ENCODE measurements around the gene CYTH1. TPM values are rescaled to one million over a fixed set of nuclear protein-coding genes. Genes with fewer than 3 reads are reported as not detected.

Gene CYTH1
- polyA plus RNA-seq, 1 of the 3 experiments (the other 2 are of a cell fraction) = 23.8 TPM

GRCh38 chr17:78731904-78732303 lies 50.2 kb downstream of the CYTH1 start:
- H3F3A ChIP-seq (replicated peaks; ENCODE audit: insufficient read depth) = peaks cover 9% of the 10 kb centered on the region
- H3K9ac ChIP-seq = no peak overlapping the region
- H3K9me2 ChIP-seq = no peaks in the 10 kb centered on the region
- H3K36me3 ChIP-seq (replicated peaks in 1 of 2; ENCODE audit: control insufficient read depth in 1 of 2, insufficient read depth in 2 of 2, low read length in 1 of 2) = no peaks in the 10 kb centered on the region
- no peaks in the 10 kb centered on the region for H3K27me3 ChIP-seq (ENCODE audit: insufficient read depth)
- no peak overlapping the region for H2AFZ ChIP-seq (ENCODE audit: low read depth)
- 88% methylated on average over 5 of the region's 5 CpGs for WGBS (ENCODE audit: low lambda C conversion rate)
- H3K4me3 ChIP-seq (ENCODE audit: low read depth in 2 of 2, low read length in 1 of 2) = no peak overlapping the region
- no peak overlapping the region for H3K4me2 ChIP-seq
- CTCF ChIA-PET = interaction anchor here (6.7 to 13.4 kb wide), 2 partner anchors 7 to 14 kb away, joined by 24 to 103 read pairs; no protein-coding TSS in a partner anchor
- POLR2A ChIA-PET = interaction anchor here (1.0 kb wide), 1 partner anchor 164 kb away, joined by 3 read pairs; no protein-coding TSS in a partner anchor
- no peak overlapping the region for H3K27ac ChIP-seq (ENCODE audit: low read depth in 2 of 2, low read length in 1 of 2)
- 0 out of 2 replicates have a peak, but pooled peaks cover 8% of the 10 kb centered on the region for H4K20me1 ChIP-seq (ENCODE audit: insufficient read depth)
- H3K4me1 ChIP-seq (ENCODE audit: control insufficient read depth in 1 of 2, insufficient read depth in 2 of 2, low read depth in 1 of 2, low read length in 1 of 2) = peaks cover 20 to 30% of the 10 kb centered on the region in 2 experiments
- peaks cover 89% of the 10 kb centered on the region for H3K79me2 ChIP-seq (ENCODE audit: insufficient read depth)
- H3K9me3 ChIP-seq = no peaks in the 10 kb centered on the region
- no peak for DNase-seq
- TF ChIP-seq CHD2 (IDR thresholded peaks at IDR 0.05; ENCODE audit: low read length, partially characterized antibody) (no peak), GABPA (IDR thresholded peaks at IDR 0.05; ENCODE audit: low read depth) (no peak), TCF12 (IDR thresholded peaks at IDR 0.05) (no peak), TEAD4 (IDR thresholded peaks at IDR 0.05; ENCODE audit: borderline replicate concordance, insufficient read depth) (no peak), JUND (IDR thresholded peaks at IDR 0.05) (no peak), POLR2AphosphoS5 (IDR thresholded peaks at IDR 0.05; ENCODE audit: low read depth, low read length) (no peak), PBX3 (IDR thresholded peaks at IDR 0.05) (no peak), FOXM1 (IDR thresholded peaks at IDR 0.05; ENCODE audit: low read depth) (no peak)
- TF ChIP-seq, protein P1, sequence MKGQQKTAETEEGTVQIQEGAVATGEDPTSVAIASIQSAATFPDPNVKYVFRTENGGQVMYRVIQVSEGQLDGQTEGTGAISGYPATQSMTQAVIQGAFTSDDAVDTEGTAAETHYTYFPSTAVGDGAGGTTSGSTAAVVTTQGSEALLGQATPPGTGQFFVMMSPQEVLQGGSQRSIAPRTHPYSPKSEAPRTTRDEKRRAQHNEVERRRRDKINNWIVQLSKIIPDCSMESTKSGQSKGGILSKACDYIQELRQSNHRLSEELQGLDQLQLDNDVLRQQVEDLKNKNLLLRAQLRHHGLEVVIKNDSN (IDR thresholded peaks at IDR 0.05; ENCODE audit: borderline replicate concordance, low read depth) = no peak

DNA sequence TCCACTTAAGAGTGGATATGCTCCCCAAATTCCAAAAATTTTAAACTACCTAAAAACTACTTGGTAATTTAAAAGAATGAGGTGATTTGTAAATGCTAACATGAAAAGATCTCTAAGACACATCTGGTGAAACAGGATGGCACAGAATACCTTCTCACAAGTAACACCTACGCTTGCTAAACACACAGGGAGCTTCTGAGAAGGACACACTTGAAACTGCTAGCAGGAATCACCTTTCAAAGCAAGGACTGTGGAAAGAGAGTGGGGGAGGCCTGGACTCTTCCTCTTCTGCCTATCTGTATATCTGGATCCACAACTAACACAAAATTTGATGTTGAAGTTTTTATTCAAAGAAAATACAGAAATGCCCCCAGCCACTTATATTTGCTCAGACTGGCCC lies 52.4 kb downstream of the CYTH1 start:
- H3K9me2 ChIP-seq = no peaks in the 10 kb centered on the region
- CTCF ChIA-PET = interaction anchor here (0.6 to 9.5 kb wide), 4 partner anchors 9 to 125 kb away, joined by 3 to 103 read pairs (median 24); no protein-coding TSS in a partner anchor

More for the DNA sequence above, 52.4 kb downstream of the CYTH1 start:
- no peak overlapping the region for H3K27ac ChIP-seq (ENCODE audit: low read depth in 2 of 2, low read length in 1 of 2)
- no peak overlapping the region; the same call in 1 of the 2 replicates for H3K9ac ChIP-seq
- DNase-seq = no peak
- H3K4me1 ChIP-seq (ENCODE audit: control insufficient read depth in 1 of 2, insufficient read depth in 2 of 2, low read depth in 1 of 2, low read length in 1 of 2) = peaks cover 3 to 20% of the 10 kb centered on the region in 2 experiments
- POLR2A ChIA-PET = interaction anchor here (1.4 kb wide), 1 partner anchor 12 kb away, joined by 4 read pairs; no protein-coding TSS in a partner anchor
- no peak for TF ChIP-seq TCF12 (IDR thresholded peaks at IDR 0.05)
- TF ChIP-seq RXRA (IDR thresholded peaks at IDR 0.05; ENCODE audit: borderline replicate concordance, low read depth) = no peak
- TF ChIP-seq CHD2 (IDR thresholded peaks at IDR 0.05; ENCODE audit: low read length, partially characterized antibody) = no peak
- no peak for TF ChIP-seq RAD21 (IDR thresholded peaks at IDR 0.05; ENCODE audit: low read length)
- no peak for TF ChIP-seq SMC3 (IDR thresholded peaks at IDR 0.05; ENCODE audit: low read depth, low read length)
- TF ChIP-seq RFX5 (IDR thresholded peaks at IDR 0.05; ENCODE audit: low read length) = no peak
- TF ChIP-seq TEAD4 (IDR thresholded peaks at IDR 0.05; ENCODE audit: borderline replicate concordance, insufficient read depth) = no peak
- no peak for TF ChIP-seq IRF3 (IDR thresholded peaks at IDR 0.05; ENCODE audit: low read depth, low read length)
- TF ChIP-seq MAX (IDR thresholded peaks at IDR 0.05; ENCODE audit: low read depth) = no peak
- TF ChIP-seq MEF2A (IDR thresholded peaks at IDR 0.05; ENCODE audit: borderline replicate concordance, low read depth) = no peak
- TF ChIP-seq GABPA (IDR thresholded peaks at IDR 0.05; ENCODE audit: low read depth) = no peak
- TF ChIP-seq JUND (IDR thresholded peaks at IDR 0.05) = no peak
- no peak for TF ChIP-seq TAF1 (IDR thresholded peaks at IDR 0.05; ENCODE audit: borderline replicate concordance, low read depth, low read length)
- TF ChIP-seq ELF1 (IDR thresholded peaks at IDR 0.05) = no peak
- no peak overlapping the region for H3K4me2 ChIP-seq
- WGBS (ENCODE audit: low lambda C conversion rate) = 90% methylated on average over 1 of the region's 1 CpG
- no peaks in the 10 kb centered on the region for H3F3A ChIP-seq (replicated peaks; ENCODE audit: insufficient read depth)
- no peak overlapping the region for H3K4me3 ChIP-seq (ENCODE audit: low read depth in 2 of 2, low read length in 1 of 2)
- peaks cover 18% of the 10 kb centered on the region; the same call in 1 of the 2 replicates for H4K20me1 ChIP-seq (ENCODE audit: insufficient read depth)
- no peak overlapping the region for H2AFZ ChIP-seq (ENCODE audit: low read depth)
- H3K9me3 ChIP-seq = no peaks in the 10 kb centered on the region
- H3K79me2 ChIP-seq (ENCODE audit: insufficient read depth) = peaks cover 79% of the 10 kb centered on the region
- H3K27me3 ChIP-seq (ENCODE audit: insufficient read depth) = no peaks in the 10 kb centered on the region
- H3K36me3 ChIP-seq (replicated peaks in 1 of 2; ENCODE audit: control insufficient read depth in 1 of 2, insufficient read depth in 2 of 2, low read length in 1 of 2) = no peaks in the 10 kb centered on the region
